CD14-positive monocyte (primary cell): ENCODE data around the gene SCMH1. TPM values are rescaled to one million over a fixed set of nuclear protein-coding genes. Genes with fewer than 3 reads are reported as not detected.

ENCODE experiments used
- DNase-seq, 3 donors: peaks; one replicate each; pipeline ENCODE4 v3.0.0-alpha.2; 2011 to 2022
- H2AFZ ChIP-seq: 2 replicates; pipeline ENCODE4 v1.6.0; 2012; ENCODE audit warnings: mild to moderate bottlenecking, low read depth, low read length, inconsistent platforms; ENCODE audit not compliant: insufficient read depth, poor library complexity, severe bottlenecking
- H3K27ac ChIP-seq, 2 donors: 1 replicate in 1 of 2; 2 replicates in 1 of 2; pipeline ENCODE4 v1.5.1; 2012 to 2013; ENCODE audit warnings: low read length in 2 of 2, control low read depth in 1 of 2, inconsistent platforms in 1 of 2, low read depth in 1 of 2, mild to moderate bottlenecking in 1 of 2
- H3K27me3 ChIP-seq, 2 donors: one replicate each; pipeline versions ENCODE4 v1.6.0 to v1.6.1; 2011 to 2013; ENCODE audit warnings: low read length in 2 of 2; ENCODE audit not compliant: control insufficient read depth in 2 of 2, insufficient read depth in 2 of 2
- H3K36me3 ChIP-seq, 2 donors: replicated peaks in 1 of 2; 1 replicate in 1 of 2; 2 replicates in 1 of 2; pipeline versions ENCODE4 v1.5.1 to v1.6.1; 2012 to 2013; ENCODE audit warnings: low read length in 2 of 2, control low read depth in 1 of 2, inconsistent platforms in 1 of 2, mild to moderate bottlenecking in 1 of 2; ENCODE audit not compliant: insufficient read depth in 2 of 2, control insufficient read depth in 1 of 2
- H3K4me1 ChIP-seq, 2 donors: 1 replicate in 1 of 2; 2 replicates in 1 of 2; pipeline versions ENCODE4 v1.5.1 to v1.6.1; 2012 to 2013; ENCODE audit warnings: low read length in 2 of 2, control low read depth in 1 of 2, inconsistent platforms in 1 of 2, mild to moderate bottlenecking in 1 of 2, moderate library complexity in 1 of 2; ENCODE audit not compliant: insufficient read depth in 2 of 2, control insufficient read depth in 1 of 2
- H3K4me2 ChIP-seq: replicated peaks from 2 replicates; pipeline ENCODE3; 2012; ENCODE audit warnings: low read length, moderate library complexity, mild to moderate bottlenecking; ENCODE audit not compliant: poor library complexity, severe bottlenecking; ENCODE audit errors: extremely low read depth
- H3K4me3 ChIP-seq, 3 experiments: fragments of 200-600 bp in 1 of 3; sonication (generic) in 1 of 3; replicated peaks in 1 of 3; 1 replicate in 2 of 3; 2 replicates in 1 of 3; pipeline ENCODE4 v1.5.1; 2011 to 2013; ENCODE audit warnings: low read length in 3 of 3, mild to moderate bottlenecking in 3 of 3, control low read depth in 2 of 3, low read depth in 2 of 3, inconsistent platforms in 1 of 3, moderate library complexity in 1 of 3
- H3K79me2 ChIP-seq: 2 replicates; pipeline ENCODE4 v1.6.0; 2012; ENCODE audit warnings: mild to moderate bottlenecking, control low read depth, inconsistent platforms, low read length, moderate library complexity; ENCODE audit not compliant: insufficient read depth
- H3K9ac ChIP-seq: 2 replicates; pipeline ENCODE4 v1.6.0; 2017; ENCODE audit warnings: low read length, mild to moderate bottlenecking; ENCODE audit not compliant: insufficient read depth, poor library complexity, severe bottlenecking
- H3K9me3 ChIP-seq, 2 donors: replicated peaks in 1 of 2; 1 replicate in 1 of 2; 2 replicates in 1 of 2; pipeline versions ENCODE4 v1.5.1 to v1.6.1; 2012 to 2013; ENCODE audit warnings: low read length in 2 of 2, control low read depth in 1 of 2; ENCODE audit not compliant: control insufficient read depth in 1 of 2, insufficient read depth in 1 of 2
- H4K20me1 ChIP-seq: 2 replicates; pipeline ENCODE4 v1.6.0; 2012; ENCODE audit warnings: mild to moderate bottlenecking, low read length, control low read depth, moderate library complexity; ENCODE audit not compliant: insufficient read depth
- H3K27ac Mint-ChIP-seq, 7 donors: one replicate each; pipeline ENCODE4 v1.8.0; 2020; ENCODE audit warnings: mild to moderate bottlenecking in 7 of 7, mixed read lengths in 7 of 7, moderate library complexity in 6 of 7, inconsistent platforms in 2 of 7
- H3K27me3 Mint-ChIP-seq, 3 donors: one replicate each; pipeline ENCODE4 v1.8.0; 2021 to 2022; ENCODE audit warnings: low read depth in 3 of 3, mild to moderate bottlenecking in 3 of 3, mixed read lengths in 3 of 3, moderate library complexity in 3 of 3, inconsistent platforms in 1 of 3
- H3K36me3 Mint-ChIP-seq, 2 donors: one replicate each; pipeline ENCODE4 v1.8.0; 2020; ENCODE audit warnings: mixed read lengths in 2 of 2, inconsistent platforms in 1 of 2, mild to moderate bottlenecking in 1 of 2
- H3K4me1 Mint-ChIP-seq: one replicate; pipeline ENCODE4 v1.8.0; 2020; ENCODE audit warnings: mild to moderate bottlenecking, mixed read lengths
- H3K4me3 Mint-ChIP-seq, 2 donors: one replicate each; pipeline ENCODE4 v1.8.0; 2020; ENCODE audit warnings: mild to moderate bottlenecking in 2 of 2, mixed read lengths in 2 of 2, moderate library complexity in 1 of 2
- H3K9me3 Mint-ChIP-seq, 7 donors: one replicate each; pipeline ENCODE4 v1.8.0; 2020 to 2022; ENCODE audit warnings: mixed read lengths in 7 of 7, mild to moderate bottlenecking in 6 of 7, moderate library complexity in 6 of 7, inconsistent platforms in 2 of 7
- CTCF ChIP-seq: fragments of 200-600 bp; IDR thresholded peaks from one replicate; pipeline ENCODE4 v1.8.0; 2022; ENCODE audit warnings: antibody characterized with exemption, mild to moderate bottlenecking
- WGBS: methylation state at CpG from one replicate; pipeline ENCODE4 v1.1.5; 2013; ENCODE audit warnings: missing lambda C conversion rate; ENCODE audit not compliant: insufficient coverage; 5-methylcytosine and 5-hydroxymethylcytosine counted together
- intact Hi-C, 2 donors: fragments of 100-400 bp; cut with micrococcal nuclease; formaldehyde crosslinking; loops; one replicate each; pipeline versions ENCODE4 v1.15.0 to v1.15.1; 2023
- polyA plus RNA-seq, 3 donors: library from polyadenylated mRNA; depleted of rRNA in 1 of 3; unstranded in 2 of 3; stranded (reverse) in 1 of 3; fragments of 300-500 nt in 2 of 3; fragments of >200 nt in 1 of 3; fragmentation: Illumina TruSeq in 2 of 3; gene quantifications; 1 replicate in 2 of 3; 2 replicates in 1 of 3; pipeline ENCODE4 v1.2.3, GENCODE V29; 2012 to 2021

Gene SCMH1
- polyA plus RNA-seq, 3 donors: 0.66 to 12.7 (median 0.74) TPM

DNA sequence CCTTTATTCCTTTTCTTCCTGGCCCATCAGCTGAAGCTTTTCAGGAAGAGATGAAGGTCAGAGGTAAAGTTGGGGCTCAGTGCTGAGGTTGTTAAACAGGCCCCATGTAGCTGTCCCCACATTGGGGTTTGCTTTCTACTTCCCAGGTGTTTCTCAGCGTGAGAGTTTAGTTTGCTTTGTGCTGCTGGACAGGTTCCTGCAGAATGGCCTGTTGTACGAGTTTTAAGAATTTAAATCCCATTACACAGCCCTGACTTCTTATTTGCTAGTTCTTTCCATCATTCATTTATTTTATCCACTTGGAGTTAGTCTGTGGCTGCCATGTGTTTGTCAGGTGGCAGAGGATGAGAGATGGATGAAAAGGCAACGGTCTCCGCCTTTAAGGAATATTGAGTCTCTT, 243.4 kb downstream of the SCMH1 start:
- Mint-ChIP-seq H3K27me3 (no peaks in the 10 kb centered on the region), H3K4me1 (peaks cover 15% of the 10 kb centered on the region), H3K9me3 (no peaks in the 10 kb centered on the region), H3K27ac (no peak overlapping the region), H3K4me3 (no peak overlapping the region), H3K36me3 (peaks cover 78% of the 10 kb centered on the region in 2 donors)
- no peak for TF ChIP-seq CTCF
- no peaks in the 10 kb centered on the region for H3K79me2 ChIP-seq
- H3K4me3 ChIP-seq: no peak overlapping the region
- no peak for DNase-seq
- H4K20me1 ChIP-seq: no peaks in the 10 kb centered on the region
- H3K36me3 ChIP-seq: peaks cover 54 to 94% of the 10 kb centered on the region in 2 donors
- H3K27me3 ChIP-seq: no peaks in the 10 kb centered on the region
- no peak overlapping the region for H3K4me2 ChIP-seq
- WGBS: 100% methylated on average over 3 of the region's 4 CpGs
- intact Hi-C loops: no loop called here
- no peaks in the 10 kb centered on the region for H3K9me3 ChIP-seq
- no peak overlapping the region for H2AFZ ChIP-seq
- H3K27ac ChIP-seq: no peak overlapping the region
- H3K4me1 ChIP-seq: peaks cover 11 to 12% of the 10 kb centered on the region in 2 donors
- H3K9ac ChIP-seq: no peak overlapping the region

DNA sequence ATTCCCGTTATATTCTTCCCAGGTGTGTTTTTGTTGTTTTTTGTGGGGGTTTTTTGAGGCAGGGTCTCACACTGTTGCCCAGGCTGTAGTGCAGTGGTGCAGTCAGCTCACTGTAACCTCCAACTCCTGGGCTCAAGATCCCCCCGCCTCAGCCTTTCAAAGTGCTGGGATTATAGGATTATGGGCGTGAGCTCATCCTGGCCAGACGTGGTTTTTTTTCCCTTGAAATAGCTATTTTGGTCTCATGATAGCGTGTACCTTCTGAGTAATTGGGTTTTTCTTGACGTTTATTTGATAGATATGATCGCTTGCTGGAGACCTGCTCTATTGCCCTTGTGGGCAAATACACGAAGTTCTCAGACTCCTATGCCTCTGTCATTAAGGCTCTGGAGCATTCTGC, 245.0 kb downstream of the SCMH1 start:
- Histone ChIP-seq H3K27me3 (no peaks in the 10 kb centered on the region), H3K27ac (no peak overlapping the region), H3K79me2 (no peaks in the 10 kb centered on the region), H4K20me1 (no peaks in the 10 kb centered on the region), H3K36me3 (peaks cover 59 to 99% of the 10 kb centered on the region in 2 donors), H3K4me3 (no peak overlapping the region), H3K4me2 (no peak overlapping the region), H3K9me3 (no peaks in the 10 kb centered on the region), H2AFZ (no peak overlapping the region), H3K9ac (no peak overlapping the region), H3K4me1 (no peaks in the 10 kb centered on the region)
- H3K4me1 Mint-ChIP-seq: peaks cover 1% of the 10 kb centered on the region
- DNase-seq: no peak
- 100% methylated on average over 4 of the region's 8 CpGs for WGBS
- H3K27me3 Mint-ChIP-seq: no peaks in the 10 kb centered on the region
- no peak overlapping the region for H3K4me3 Mint-ChIP-seq
- peak overlapping the region in 1 of 7 donors; percentile 37 for H3K27ac Mint-ChIP-seq
- H3K36me3 Mint-ChIP-seq: peaks cover 76 to 84% of the 10 kb centered on the region in 2 donors
- intact Hi-C loops: no loop called here
- no peak for TF ChIP-seq CTCF
- H3K9me3 Mint-ChIP-seq: no peaks in the 10 kb centered on the region
